GM12872 (cell line): ENCODE measurements around the gene HECTD1.

Experiments used
- TF ChIP-seq, protein P1 (sequence below): IDR thresholded peaks from 3 replicates; pipeline ENCODE4 v1.5.1; 2011; ENCODE audit warnings: low read depth, mild to moderate bottlenecking, low read length, moderate library complexity; ENCODE audit not compliant: insufficient read depth

Gene HECTD1

DNA sequence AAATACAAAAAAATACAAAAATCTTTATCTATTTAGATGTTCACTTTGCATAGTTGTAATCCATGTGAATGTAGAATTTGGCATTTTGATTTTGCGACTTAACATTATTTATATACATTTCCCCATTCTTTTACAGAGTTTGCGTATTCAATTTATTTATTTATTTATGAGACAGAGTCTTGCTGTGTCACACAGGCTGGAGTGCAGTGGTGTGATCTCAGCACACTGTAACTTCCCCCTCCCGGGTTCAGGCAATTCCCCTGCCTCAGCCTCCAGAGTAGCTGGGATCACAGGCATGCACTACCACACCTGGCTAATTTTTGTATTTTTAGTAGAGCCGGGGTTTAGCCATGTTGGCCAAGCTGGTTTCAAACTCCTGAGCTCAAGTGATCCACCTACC, 156.1 kb downstream of the HECTD1 start:
- TF ChIP-seq, protein P1, sequence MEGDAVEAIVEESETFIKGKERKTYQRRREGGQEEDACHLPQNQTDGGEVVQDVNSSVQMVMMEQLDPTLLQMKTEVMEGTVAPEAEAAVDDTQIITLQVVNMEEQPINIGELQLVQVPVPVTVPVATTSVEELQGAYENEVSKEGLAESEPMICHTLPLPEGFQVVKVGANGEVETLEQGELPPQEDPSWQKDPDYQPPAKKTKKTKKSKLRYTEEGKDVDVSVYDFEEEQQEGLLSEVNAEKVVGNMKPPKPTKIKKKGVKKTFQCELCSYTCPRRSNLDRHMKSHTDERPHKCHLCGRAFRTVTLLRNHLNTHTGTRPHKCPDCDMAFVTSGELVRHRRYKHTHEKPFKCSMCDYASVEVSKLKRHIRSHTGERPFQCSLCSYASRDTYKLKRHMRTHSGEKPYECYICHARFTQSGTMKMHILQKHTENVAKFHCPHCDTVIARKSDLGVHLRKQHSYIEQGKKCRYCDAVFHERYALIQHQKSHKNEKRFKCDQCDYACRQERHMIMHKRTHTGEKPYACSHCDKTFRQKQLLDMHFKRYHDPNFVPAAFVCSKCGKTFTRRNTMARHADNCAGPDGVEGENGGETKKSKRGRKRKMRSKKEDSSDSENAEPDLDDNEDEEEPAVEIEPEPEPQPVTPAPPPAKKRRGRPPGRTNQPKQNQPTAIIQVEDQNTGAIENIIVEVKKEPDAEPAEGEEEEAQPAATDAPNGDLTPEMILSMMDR, result no peak

- TF ChIP-seq, protein P1, result no peak
These were observed 156.6 kb downstream of the HECTD1 start for GRCh38 chr14:31051023-31051422.
